ENCODE data around the gene GRB2. TPM values are rescaled to one million over a fixed set of nuclear protein-coding genes. Genes with fewer than 3 reads are reported as not detected.
A peak's percentile ranks its signal among the peaks of the same experiment; 100 is the strongest.

GRB2 gene
- total and polyA plus RNA-seq, 10 of the 15 experiments (the other 5 are each of a cell fraction or from before 2014, with no cell fraction given) = 113 to 268 (median 158) TPM

DNA sequence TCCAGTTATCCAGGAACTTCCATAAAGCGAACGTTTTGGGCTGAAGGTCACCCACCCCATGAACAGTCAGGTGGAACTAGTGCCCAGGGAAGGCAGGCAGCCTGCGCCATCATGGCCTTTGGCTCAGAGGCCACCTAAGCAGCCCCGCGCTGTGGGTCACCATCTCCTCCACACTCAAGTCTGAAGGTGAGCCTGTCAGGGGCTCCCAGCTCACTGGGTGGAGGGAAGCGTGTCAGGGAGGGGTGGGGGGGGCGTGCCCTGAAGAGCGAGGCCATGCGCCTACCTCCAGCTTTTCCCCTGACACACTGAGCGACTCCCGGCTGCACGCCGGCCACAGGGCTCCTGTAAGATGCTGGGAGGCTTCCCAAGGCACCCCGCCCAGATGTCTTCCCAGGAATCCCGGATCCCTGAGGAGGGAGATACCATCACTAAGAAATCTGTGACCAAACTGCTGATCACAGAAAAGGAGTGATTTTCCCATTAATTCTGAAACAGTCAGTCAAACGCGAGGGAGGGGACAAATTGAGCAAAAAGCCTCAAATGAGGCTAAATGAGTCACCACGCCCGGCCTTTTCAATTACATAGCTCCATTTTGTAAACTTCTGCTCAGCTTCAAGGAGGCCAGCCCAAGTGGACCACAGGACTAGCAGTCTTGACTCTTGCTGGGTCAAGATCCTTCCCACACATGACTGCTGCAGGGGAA, 89.8 kb downstream of the GRB2 start (continued):
- TF ChIP-seq, protein P1, sequence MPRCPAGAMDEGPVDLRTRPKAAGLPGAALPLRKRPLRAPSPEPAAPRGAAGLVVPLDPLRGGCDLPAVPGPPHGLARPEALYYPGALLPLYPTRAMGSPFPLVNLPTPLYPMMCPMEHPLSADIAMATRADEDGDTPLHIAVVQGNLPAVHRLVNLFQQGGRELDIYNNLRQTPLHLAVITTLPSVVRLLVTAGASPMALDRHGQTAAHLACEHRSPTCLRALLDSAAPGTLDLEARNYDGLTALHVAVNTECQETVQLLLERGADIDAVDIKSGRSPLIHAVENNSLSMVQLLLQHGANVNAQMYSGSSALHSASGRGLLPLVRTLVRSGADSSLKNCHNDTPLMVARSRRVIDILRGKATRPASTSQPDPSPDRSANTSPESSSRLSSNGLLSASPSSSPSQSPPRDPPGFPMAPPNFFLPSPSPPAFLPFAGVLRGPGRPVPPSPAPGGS (IDR thresholded peaks at IDR 0.05; ENCODE audit: borderline replicate concordance, insufficient read depth, low read depth, low read length, poor library complexity, severe bottlenecking) = no peak
- TF ChIP-seq POU2F2 (IDR thresholded peaks at IDR 0.05; ENCODE audit: borderline replicate concordance, low read depth, low read length) = 0 out of 3 replicates have a peak, but pooled peaks have one; percentile 9
- no peak for TF ChIP-seq FOS (IDR thresholded peaks at IDR 0.05; ENCODE audit: borderline replicate concordance, extremely low read depth, insufficient read length)
- 0 out of 2 replicates have a peak, but pooled peaks have one; percentile 54 for TF ChIP-seq JUND (IDR thresholded peaks at IDR 0.05; ENCODE audit: low read depth, low read length)

DNA sequence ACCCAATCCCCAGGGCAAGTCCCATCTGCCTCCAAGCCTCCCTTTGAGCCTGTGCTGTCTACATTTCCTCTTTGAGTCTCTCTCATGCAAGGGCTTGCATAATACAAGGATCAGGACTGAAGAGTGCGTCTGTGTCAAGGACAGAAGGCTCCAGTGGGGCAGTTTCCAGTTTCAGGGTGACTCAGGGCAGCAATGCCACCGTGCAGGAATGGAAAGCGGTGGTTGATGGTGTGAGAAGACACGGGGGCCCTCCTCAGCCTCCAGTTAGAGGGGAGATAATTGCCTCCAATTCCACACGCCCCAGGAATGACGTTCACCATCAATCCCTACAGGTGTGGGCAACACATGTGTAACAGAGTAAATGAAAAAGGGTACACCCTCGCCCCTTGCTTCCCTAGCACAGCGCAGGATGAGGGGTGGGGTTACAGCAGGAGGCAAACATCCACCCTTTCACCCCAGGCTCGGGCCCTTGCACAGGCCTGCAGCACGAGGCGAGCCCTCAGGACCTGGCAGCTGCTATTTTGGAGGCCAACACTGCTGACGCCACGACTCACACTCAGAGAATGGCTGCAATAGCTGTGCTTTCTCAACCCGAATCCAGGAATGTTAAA, 91.4 kb downstream of the GRB2 start:
- H4K20me1 ChIP-seq (ENCODE audit: control insufficient read depth, insufficient read depth) = no peaks in the 10 kb centered on the region
- H2AFZ ChIP-seq (ENCODE audit: control insufficient read depth, low read depth, low read length) = no peak overlapping the region; the same call in 1 of the 2 replicates
- H3K9ac ChIP-seq (ENCODE audit: control insufficient read depth, insufficient read depth, low read length) = peak overlapping the region; percentile 57
- FAIRE-seq (no peak), DNase-seq (ENCODE audit: low read depth, low spot score) (no peak), ATAC-seq (peak; percentile 79)
- H3K36me3 ChIP-seq (ENCODE audit: control insufficient read depth in 2 of 2, insufficient read depth in 2 of 2, low read length in 1 of 2) = peaks cover 5 to 11% of the 10 kb centered on the region in 2 experiments
- intact Hi-C loops (cut with micrococcal nuclease; ENCODE audit: unreplicated experiment) (no loop called here), in situ Hi-C loops (cut with MboI) (no loop called here)
- no peak overlapping the region for H3K4me3 ChIP-seq
- ChIA-PET SMC1A (ENCODE audit: uncharacterized antibody, unreplicated experiment) (interaction anchor here (1.5 to 13.5 kb wide), 3 partner anchors 13 to 25 kb away, joined by 4 to 243 read pairs (median 86); partner anchors contain the start of gene SLC25A19), CTCF (interaction anchor here (0.6 to 2.3 kb wide), 4 partner anchors 9 to 64 kb away, joined by 3 to 7 read pairs (median 4); partner anchors contain the start of gene SLC25A19), RAD21 (ENCODE audit: unreplicated experiment) (interaction anchor here (1.0 to 16.3 kb wide), 2 partner anchors 11 to 20 kb away, joined by 3 to 364 read pairs; partner anchors contain the start of gene SLC25A19), POLR2A (interaction anchor here (13.4 kb wide), 1 partner anchor 12 kb away, joined by 255 read pairs; no protein-coding TSS in a partner anchor)
- no peaks in the 10 kb centered on the region for H3K9me3 ChIP-seq (replicated peaks; ENCODE audit: control insufficient read depth, insufficient read depth, low read length)
- peak overlapping the region; percentile 46; the same call in 1 of the 2 replicates for H3K4me2 ChIP-seq (ENCODE audit: control insufficient read depth, insufficient read depth)
- no peaks in the 10 kb centered on the region for H3K27me3 ChIP-seq (replicated peaks in 1 of 2; ENCODE audit: control insufficient read depth in 2 of 2, insufficient read depth in 2 of 2, low read length in 1 of 2)
- BruUV-seq (replicated peaks) = no TSS peak
- H3K4me1 ChIP-seq (ENCODE audit: control insufficient read depth, insufficient read depth, low read length) = peaks cover 67% of the 10 kb centered on the region
- H3K27ac ChIP-seq (ENCODE audit: control insufficient read depth, insufficient read depth) = peak overlapping the region; percentile 87
- WGBS (ENCODE audit: insufficient coverage, insufficient replicate concordance, low lambda C conversion rate, missing lambda C conversion rate) = 33% methylated on average over 14 of the region's 14 CpGs
- H3K79me2 ChIP-seq (ENCODE audit: control insufficient read depth, insufficient read depth, low read length) = peaks cover 20% of the 10 kb centered on the region
- TF ChIP-seq TCF12 (IDR thresholded peaks at IDR 0.05; ENCODE audit: low read depth, low read length) = peak; percentile 2; the same call in 1 of the 2 replicates
- TF ChIP-seq BACH1 (IDR thresholded peaks at IDR 0.05; ENCODE audit: borderline replicate concordance) = no peak
- TF ChIP-seq WRNIP1 (IDR thresholded peaks at IDR 0.05; ENCODE audit: borderline replicate concordance, low read depth, low read length) = no peak
- no peak for TF ChIP-seq RCOR1 (conservative IDR thresholded peaks at IDR 0.05; ENCODE audit: low read depth, low read length)
- no peak for TF ChIP-seq HCFC1 (IDR thresholded peaks at IDR 0.05; ENCODE audit: low read length)
- no peak for TF ChIP-seq EZH2 (IDR thresholded peaks at IDR 0.05; ENCODE audit: borderline replicate concordance, control insufficient read depth, low read depth, low read length)
- TF ChIP-seq ESRRA (IDR thresholded peaks at IDR 0.05; ENCODE audit: low read length) = no peak
- TF ChIP-seq MEF2A (IDR thresholded peaks at IDR 0.05; ENCODE audit: insufficient read depth, low read depth, low read length) = 0 out of 2 replicates have a peak, but pooled peaks have one; percentile 25
- peak; percentile 34; the same call in 1 of the 2 replicates for TF ChIP-seq SPI1 (IDR thresholded peaks at IDR 0.05; ENCODE audit: borderline replicate concordance, insufficient read depth, low read depth, low read length)
- TF ChIP-seq, protein P2, sequence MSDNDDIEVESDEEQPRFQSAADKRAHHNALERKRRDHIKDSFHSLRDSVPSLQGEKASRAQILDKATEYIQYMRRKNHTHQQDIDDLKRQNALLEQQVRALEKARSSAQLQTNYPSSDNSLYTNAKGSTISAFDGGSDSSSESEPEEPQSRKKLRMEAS (IDR thresholded peaks at IDR 0.05; ENCODE audit: low read depth, low read length) = no peak
- TF ChIP-seq PAX8 (IDR thresholded peaks at IDR 0.05) = no peak
- TF ChIP-seq TCF7 (IDR thresholded peaks at IDR 0.05; ENCODE audit: borderline replicate concordance) = no peak
- no peak for TF ChIP-seq RFX5 (IDR thresholded peaks at IDR 0.05; ENCODE audit: low read depth, low read length)

Measured in GM12878 (cell line).